ENCODE measurements around the gene SUSD4.

SUSD4 gene

GRCh38 chr1:223234534-223234933, 129.4 kb downstream of the SUSD4 start:
- TF ChIP-seq TEAD4 (IDR thresholded peaks at IDR 0.05): no peak
- no peak for TF ChIP-seq TCF12 (IDR thresholded peaks at IDR 0.05; ENCODE audit: low read depth)
- no peak for TF ChIP-seq EGR1 (IDR thresholded peaks at IDR 0.05)
- no peak for TF ChIP-seq ZBTB7A (IDR thresholded peaks at IDR 0.05; ENCODE audit: low read depth)
- TF ChIP-seq FOXM1 (IDR thresholded peaks at IDR 0.05; ENCODE audit: borderline replicate concordance, low read depth): no peak

- TF ChIP-seq NFIC (IDR thresholded peaks at IDR 0.05) (no peak), EGR1 (IDR thresholded peaks at IDR 0.05) (no peak), CEBPB (IDR thresholded peaks at IDR 0.05) (no peak), REST (IDR thresholded peaks at IDR 0.05; ENCODE audit: low read depth) (no peak), USF1 (IDR thresholded peaks at IDR 0.05) (no peak), EP300 (IDR thresholded peaks at IDR 0.05; ENCODE audit: borderline replicate concordance) (no peak), TCF12 (IDR thresholded peaks at IDR 0.05; ENCODE audit: low read depth) (no peak), MAX (IDR thresholded peaks at IDR 0.05) (no peak), CREB1 (IDR thresholded peaks at IDR 0.05; ENCODE audit: low read depth) (no peak)
Measured at GRCh38 chr1:223234170-223234514, 129.8 kb downstream of the SUSD4 start.

GRCh38 chr1:223233410-223234169, 130.4 kb downstream of the SUSD4 start:
- TF ChIP-seq TAF1 (IDR thresholded peaks at IDR 0.05; ENCODE audit: low read depth) (no peak), ZBTB7A (IDR thresholded peaks at IDR 0.05; ENCODE audit: low read depth) (no peak), YY1 (IDR thresholded peaks at IDR 0.05; ENCODE audit: low read depth) (no peak), MAX (IDR thresholded peaks at IDR 0.05) (no peak), RAD21 (IDR thresholded peaks at IDR 0.05; ENCODE audit: low read depth) (no peak), EGR1 (IDR thresholded peaks at IDR 0.05) (no peak), TEAD4 (IDR thresholded peaks at IDR 0.05) (no peak), FOXM1 (IDR thresholded peaks at IDR 0.05; ENCODE audit: borderline replicate concordance, low read depth) (no peak), TCF12 (IDR thresholded peaks at IDR 0.05; ENCODE audit: low read depth) (no peak), CEBPB (IDR thresholded peaks at IDR 0.05) (no peak), CREB1 (IDR thresholded peaks at IDR 0.05; ENCODE audit: low read depth) (no peak), EP300 (IDR thresholded peaks at IDR 0.05; ENCODE audit: borderline replicate concordance) (no peak), NFIC (IDR thresholded peaks at IDR 0.05) (no peak), USF1 (IDR thresholded peaks at IDR 0.05) (no peak), REST (IDR thresholded peaks at IDR 0.05; ENCODE audit: low read depth) (no peak)

GRCh38 chr1:223233019-223233409, 131.0 kb downstream of the SUSD4 start:
- no peak for TF ChIP-seq CEBPB (IDR thresholded peaks at IDR 0.05)
- TF ChIP-seq CREB1 (IDR thresholded peaks at IDR 0.05; ENCODE audit: low read depth): no peak
- TF ChIP-seq USF1 (IDR thresholded peaks at IDR 0.05): no peak
- TF ChIP-seq MAX (IDR thresholded peaks at IDR 0.05): no peak
- TF ChIP-seq RAD21 (IDR thresholded peaks at IDR 0.05; ENCODE audit: low read depth): no peak

- no peak for TF ChIP-seq TEAD4 (IDR thresholded peaks at IDR 0.05)
Measured at GRCh38 chr1:223231581-223231980, 132.4 kb downstream of the SUSD4 start.

- TF ChIP-seq TCF12 (IDR thresholded peaks at IDR 0.05; ENCODE audit: low read depth): no peak
- no peak for TF ChIP-seq MAX (IDR thresholded peaks at IDR 0.05)
- no peak for TF ChIP-seq REST (IDR thresholded peaks at IDR 0.05; ENCODE audit: low read depth)
- no peak for TF ChIP-seq EP300 (IDR thresholded peaks at IDR 0.05; ENCODE audit: borderline replicate concordance)
- TF ChIP-seq FOXM1 (IDR thresholded peaks at IDR 0.05; ENCODE audit: borderline replicate concordance, low read depth): no peak
- TF ChIP-seq YY1 (IDR thresholded peaks at IDR 0.05; ENCODE audit: low read depth): no peak
- TF ChIP-seq EGR1 (IDR thresholded peaks at IDR 0.05): no peak
- TF ChIP-seq RAD21 (IDR thresholded peaks at IDR 0.05; ENCODE audit: low read depth): no peak
- TF ChIP-seq NFIC (IDR thresholded peaks at IDR 0.05): no peak
- no peak for TF ChIP-seq CREB1 (IDR thresholded peaks at IDR 0.05; ENCODE audit: low read depth)
- TF ChIP-seq USF1 (IDR thresholded peaks at IDR 0.05): no peak
- no peak for TF ChIP-seq ZBTB7A (IDR thresholded peaks at IDR 0.05; ENCODE audit: low read depth)
- no peak for TF ChIP-seq TEAD4 (IDR thresholded peaks at IDR 0.05)
- TF ChIP-seq CEBPB (IDR thresholded peaks at IDR 0.05): no peak
- no peak for TF ChIP-seq TAF1 (IDR thresholded peaks at IDR 0.05; ENCODE audit: low read depth)
Measured at GRCh38 chr1:223231011-223231572, 132.9 kb downstream of the SUSD4 start.

Measured in Ishikawa (cell line).